Neural cell (in vitro differentiated cells): ENCODE data around the gene CBFA2T2.

Source experiments
- SMC3 ChIP-seq: fragments of 450-650 bp; conservative IDR thresholded peaks from 2 replicates; pipeline ENCODE4 v1.6.1; 2014; ENCODE audit warnings: antibody characterized with exemption, mild to moderate bottlenecking, moderate library complexity; ENCODE audit not compliant: poor library complexity
- TAF1 ChIP-seq: IDR thresholded peaks from 2 replicates; pipeline ENCODE4 v1.6.1; 2012; ENCODE audit warnings: low read depth
- TF ChIP-seq, protein P1 (sequence below): fragments of 450-650 bp; IDR thresholded peaks from 2 replicates; pipeline ENCODE4 v1.5.1; 2014; ENCODE audit warnings: antibody characterized with exemption, mild to moderate bottlenecking, moderate library complexity; ENCODE audit not compliant: poor library complexity, severe bottlenecking

DNA sequence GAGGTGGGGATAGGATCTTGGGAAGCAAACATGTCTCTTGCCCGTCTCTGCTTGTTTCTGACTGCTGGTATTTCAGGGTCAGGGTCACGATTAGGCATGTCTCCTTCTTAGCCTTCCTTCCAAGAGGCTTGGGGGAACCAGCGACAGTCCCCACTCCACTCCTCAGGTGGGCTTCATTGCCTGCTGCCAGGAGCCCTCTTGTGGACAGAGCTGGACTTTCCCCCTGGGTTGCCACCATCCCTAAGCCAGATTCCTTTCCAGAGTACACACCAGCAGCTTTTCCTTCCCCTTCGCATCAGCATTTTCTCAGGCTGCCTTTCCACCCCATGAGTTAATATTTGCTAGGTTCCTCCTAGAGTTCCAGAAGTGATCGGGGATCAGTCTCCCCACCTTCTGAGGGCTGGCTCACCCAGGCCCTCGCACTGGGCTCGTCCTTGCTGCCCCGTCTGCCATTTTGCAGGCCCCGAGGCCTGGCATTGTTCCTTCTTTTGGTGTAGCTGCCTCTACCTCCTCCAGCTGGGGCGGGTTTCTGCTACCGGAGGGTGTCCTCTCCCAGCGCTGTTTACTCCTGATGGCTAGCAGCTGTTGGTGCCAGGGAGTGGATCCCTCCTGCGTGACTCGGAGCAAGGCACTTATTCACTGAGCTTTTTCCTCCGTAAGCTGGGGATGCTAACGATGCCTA, 163.5 kb downstream of the CBFA2T2 start:
- TF ChIP-seq, protein P1, sequence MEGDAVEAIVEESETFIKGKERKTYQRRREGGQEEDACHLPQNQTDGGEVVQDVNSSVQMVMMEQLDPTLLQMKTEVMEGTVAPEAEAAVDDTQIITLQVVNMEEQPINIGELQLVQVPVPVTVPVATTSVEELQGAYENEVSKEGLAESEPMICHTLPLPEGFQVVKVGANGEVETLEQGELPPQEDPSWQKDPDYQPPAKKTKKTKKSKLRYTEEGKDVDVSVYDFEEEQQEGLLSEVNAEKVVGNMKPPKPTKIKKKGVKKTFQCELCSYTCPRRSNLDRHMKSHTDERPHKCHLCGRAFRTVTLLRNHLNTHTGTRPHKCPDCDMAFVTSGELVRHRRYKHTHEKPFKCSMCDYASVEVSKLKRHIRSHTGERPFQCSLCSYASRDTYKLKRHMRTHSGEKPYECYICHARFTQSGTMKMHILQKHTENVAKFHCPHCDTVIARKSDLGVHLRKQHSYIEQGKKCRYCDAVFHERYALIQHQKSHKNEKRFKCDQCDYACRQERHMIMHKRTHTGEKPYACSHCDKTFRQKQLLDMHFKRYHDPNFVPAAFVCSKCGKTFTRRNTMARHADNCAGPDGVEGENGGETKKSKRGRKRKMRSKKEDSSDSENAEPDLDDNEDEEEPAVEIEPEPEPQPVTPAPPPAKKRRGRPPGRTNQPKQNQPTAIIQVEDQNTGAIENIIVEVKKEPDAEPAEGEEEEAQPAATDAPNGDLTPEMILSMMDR = peak; percentile 70
- TF ChIP-seq TAF1 (no peak), SMC3 (peak; percentile 73)
